Osteoblast (primary cell): ENCODE results near the gene TRABD2A. TPM values are rescaled to one million over a fixed set of nuclear protein-coding genes. Genes with fewer than 3 reads are reported as not detected.

ENCODE experiments used
- DNase-seq: peaks from one replicate; pipeline ENCODE4 v3.0.0; 2011; ENCODE audit warnings: low spot score, mixed read lengths; ENCODE audit not compliant: insufficient read length; ENCODE audit errors: missing footprints
- H2AFZ ChIP-seq: 2 replicates; pipeline ENCODE4 v1.6.0; 2011; ENCODE audit warnings: mild to moderate bottlenecking, low read length
- H3K27ac ChIP-seq: 2 replicates; pipeline ENCODE4 v1.5.1; 2011; ENCODE audit warnings: mild to moderate bottlenecking, low read depth, low read length, moderate library complexity
- H3K27me3 ChIP-seq: 2 replicates; pipeline ENCODE4 v1.6.0; 2012; ENCODE audit warnings: mild to moderate bottlenecking, control low read depth, inconsistent platforms, low read length, moderate library complexity; ENCODE audit not compliant: insufficient read depth
- H3K36me3 ChIP-seq: 2 replicates; pipeline ENCODE4 v1.5.1; 2011; ENCODE audit warnings: mild to moderate bottlenecking, low read length, control low read depth, moderate library complexity; ENCODE audit not compliant: insufficient read depth
- H3K4me1 ChIP-seq: 2 replicates; pipeline ENCODE4 v1.5.1; 2011; ENCODE audit warnings: mild to moderate bottlenecking, low read length, control low read depth, moderate library complexity; ENCODE audit not compliant: insufficient read depth
- H3K4me2 ChIP-seq: 2 replicates; pipeline ENCODE4 v1.6.0; 2011; ENCODE audit warnings: mild to moderate bottlenecking, low read length; ENCODE audit not compliant: insufficient read depth
- H3K4me3 ChIP-seq: fragments of 200-600 bp; sonication (generic); 3 replicates; pipeline ENCODE4 v1.5.1; 2012; ENCODE audit warnings: mild to moderate bottlenecking, low read length, inconsistent platforms; ENCODE audit not compliant: insufficient read depth
- H3K79me2 ChIP-seq: 2 replicates; pipeline ENCODE4 v1.6.0; 2012; ENCODE audit warnings: mild to moderate bottlenecking, low read length, control low read depth, inconsistent platforms; ENCODE audit not compliant: insufficient read depth
- H3K9me3 ChIP-seq: 2 replicates; pipeline ENCODE4 v1.5.1; 2011; ENCODE audit warnings: low read depth, low read length, control low read depth
- H4K20me1 ChIP-seq: 2 replicates; pipeline ENCODE4 v1.6.0; 2012; ENCODE audit warnings: mild to moderate bottlenecking, low read length, control low read depth; ENCODE audit not compliant: insufficient read depth
- total RNA-seq: library from RNA; depleted of rRNA; stranded (reverse); fragments of >200 nt; gene quantifications from 2 replicates; pipeline ENCODE4 v1.2.3, GENCODE V29; 2012
- TF ChIP-seq, protein P1 (sequence below): IDR thresholded peaks from 2 replicates; pipeline ENCODE4 v1.5.1; 2011; ENCODE audit warnings: mild to moderate bottlenecking, low read depth, low read length, moderate library complexity; ENCODE audit errors: extremely low read depth

Gene TRABD2A
- total RNA-seq, 1 donor, result 2.9 TPM

GRCh38 chr2:84801811-84802210 is 79.1 kb downstream of the TRABD2A start:
- no peak overlapping the region for H2AFZ ChIP-seq
- TF ChIP-seq, protein P1, sequence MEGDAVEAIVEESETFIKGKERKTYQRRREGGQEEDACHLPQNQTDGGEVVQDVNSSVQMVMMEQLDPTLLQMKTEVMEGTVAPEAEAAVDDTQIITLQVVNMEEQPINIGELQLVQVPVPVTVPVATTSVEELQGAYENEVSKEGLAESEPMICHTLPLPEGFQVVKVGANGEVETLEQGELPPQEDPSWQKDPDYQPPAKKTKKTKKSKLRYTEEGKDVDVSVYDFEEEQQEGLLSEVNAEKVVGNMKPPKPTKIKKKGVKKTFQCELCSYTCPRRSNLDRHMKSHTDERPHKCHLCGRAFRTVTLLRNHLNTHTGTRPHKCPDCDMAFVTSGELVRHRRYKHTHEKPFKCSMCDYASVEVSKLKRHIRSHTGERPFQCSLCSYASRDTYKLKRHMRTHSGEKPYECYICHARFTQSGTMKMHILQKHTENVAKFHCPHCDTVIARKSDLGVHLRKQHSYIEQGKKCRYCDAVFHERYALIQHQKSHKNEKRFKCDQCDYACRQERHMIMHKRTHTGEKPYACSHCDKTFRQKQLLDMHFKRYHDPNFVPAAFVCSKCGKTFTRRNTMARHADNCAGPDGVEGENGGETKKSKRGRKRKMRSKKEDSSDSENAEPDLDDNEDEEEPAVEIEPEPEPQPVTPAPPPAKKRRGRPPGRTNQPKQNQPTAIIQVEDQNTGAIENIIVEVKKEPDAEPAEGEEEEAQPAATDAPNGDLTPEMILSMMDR, result no peak
- DNase-seq, result no peak
- no peaks in the 10 kb centered on the region for H3K9me3 ChIP-seq
- H3K27me3 ChIP-seq, result no peaks in the 10 kb centered on the region
- no peak overlapping the region for H3K27ac ChIP-seq
- no peaks in the 10 kb centered on the region for H3K36me3 ChIP-seq
- no peak overlapping the region for H3K4me3 ChIP-seq
- peaks cover 4% of the 10 kb centered on the region for H3K4me1 ChIP-seq
- H4K20me1 ChIP-seq, result no peaks in the 10 kb centered on the region
- no peak overlapping the region for H3K4me2 ChIP-seq
- no peaks in the 10 kb centered on the region for H3K79me2 ChIP-seq

DNA sequence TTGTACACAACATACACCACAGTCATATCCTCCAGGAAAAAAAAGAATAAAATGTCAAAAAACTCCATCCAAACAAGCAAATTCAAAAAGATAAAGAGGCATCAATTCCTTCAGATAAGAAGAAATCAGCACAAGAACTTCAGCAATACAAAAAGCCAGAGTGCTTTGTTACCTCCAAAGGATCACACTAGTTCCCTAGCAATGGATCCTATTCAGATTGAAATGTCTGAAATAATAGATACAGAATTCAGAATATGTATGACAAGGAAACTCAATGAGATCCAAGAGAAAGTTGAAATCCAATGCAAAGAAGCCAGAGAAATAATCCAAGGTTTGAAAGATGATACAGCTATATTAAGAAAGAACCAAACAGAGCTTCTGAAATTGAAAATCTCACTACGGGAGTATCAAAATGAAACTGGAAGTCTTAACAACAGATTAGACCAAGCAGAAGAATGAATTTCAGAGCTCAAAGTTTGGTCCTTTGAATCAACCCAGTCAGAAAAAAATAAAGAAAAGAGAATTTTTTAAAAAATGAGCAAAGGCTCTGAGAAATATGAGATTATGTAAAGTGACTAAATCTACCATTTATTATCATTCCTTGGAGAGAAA is 80.6 kb downstream of the TRABD2A start:
- no peaks in the 10 kb centered on the region for H3K79me2 ChIP-seq
- H2AFZ ChIP-seq, result no peak overlapping the region
- H3K9me3 ChIP-seq, result no peaks in the 10 kb centered on the region
- H3K27me3 ChIP-seq, result no peaks in the 10 kb centered on the region
- no peaks in the 10 kb centered on the region for H3K36me3 ChIP-seq
- DNase-seq, result no peak
- no peaks in the 10 kb centered on the region for H3K4me1 ChIP-seq
- no peaks in the 10 kb centered on the region for H4K20me1 ChIP-seq
- H3K4me2 ChIP-seq, result no peak overlapping the region
- TF ChIP-seq, protein P1, result no peak
- no peak overlapping the region for H3K4me3 ChIP-seq
- no peak overlapping the region for H3K27ac ChIP-seq

- Histone ChIP-seq H3K4me1 (no peaks in the 10 kb centered on the region), H3K9me3 (no peaks in the 10 kb centered on the region), H3K4me3 (no peak overlapping the region), H3K4me2 (no peak overlapping the region), H3K27me3 (no peaks in the 10 kb centered on the region), H2AFZ (no peak overlapping the region), H3K79me2 (no peaks in the 10 kb centered on the region), H3K36me3 (no peaks in the 10 kb centered on the region), H3K27ac (no peak overlapping the region), H4K20me1 (no peaks in the 10 kb centered on the region)
- no peak for DNase-seq
- TF ChIP-seq, protein P1, result no peak
Observed at GRCh38 chr2:84799772-84800171, 81.1 kb downstream of the TRABD2A start.

GRCh38 chr2:84797271-84797670 is 83.6 kb downstream of the TRABD2A start:
- no peaks in the 10 kb centered on the region for H3K79me2 ChIP-seq
- H3K9me3 ChIP-seq, result no peaks in the 10 kb centered on the region
- peaks cover 11% of the 10 kb centered on the region for H3K4me1 ChIP-seq
- TF ChIP-seq, protein P1, result no peak
- no peak overlapping the region for H3K27ac ChIP-seq
- no peaks in the 10 kb centered on the region for H3K36me3 ChIP-seq
- H3K4me3 ChIP-seq, result no peak overlapping the region
- no peak overlapping the region for H2AFZ ChIP-seq
- no peak overlapping the region for H3K4me2 ChIP-seq
- no peak for DNase-seq
- no peaks in the 10 kb centered on the region for H3K27me3 ChIP-seq
- no peaks in the 10 kb centered on the region for H4K20me1 ChIP-seq
